Measurements from ENCODE around the gene AFAP1.

Gene AFAP1

GRCh38 chr4:7886007-7886973 is 53.4 kb downstream of the AFAP1 start:
- no peak overlapping the region for H3K27ac ChIP-seq
- TF ChIP-seq ZFX (IDR thresholded peaks at IDR 0.05; ENCODE audit: borderline replicate concordance) (no peak), CTCF (IDR thresholded peaks at IDR 0.05) (no peak)

GRCh38 chr4:7885216-7886006 is 54.2 kb downstream of the AFAP1 start:
- TF ChIP-seq CTCF (IDR thresholded peaks at IDR 0.05) (no peak), ZFX (IDR thresholded peaks at IDR 0.05; ENCODE audit: borderline replicate concordance) (no peak)
- H3K27ac ChIP-seq, result no peak overlapping the region

GRCh38 chr4:7880683-7881082 is 59.0 kb downstream of the AFAP1 start:
- H3K27ac ChIP-seq, result no peak overlapping the region
- TF ChIP-seq ZFX (IDR thresholded peaks at IDR 0.05; ENCODE audit: borderline replicate concordance), result no peak
- TF ChIP-seq CTCF (IDR thresholded peaks at IDR 0.05), result no peak

- no peak overlapping the region for H3K27ac ChIP-seq
- no peak for TF ChIP-seq CTCF (IDR thresholded peaks at IDR 0.05)
- no peak for TF ChIP-seq ZFX (IDR thresholded peaks at IDR 0.05; ENCODE audit: borderline replicate concordance)
Measured at GRCh38 chr4:7879127-7879526, 60.5 kb downstream of the AFAP1 start.

GRCh38 chr4:7878323-7878722 is 61.3 kb downstream of the AFAP1 start:
- no peak overlapping the region for H3K27ac ChIP-seq
- no peak for TF ChIP-seq ZFX (IDR thresholded peaks at IDR 0.05; ENCODE audit: borderline replicate concordance)
- TF ChIP-seq CTCF (IDR thresholded peaks at IDR 0.05), result no peak

- TF ChIP-seq CTCF (IDR thresholded peaks at IDR 0.05), result no peak
- no peak for TF ChIP-seq ZFX (IDR thresholded peaks at IDR 0.05; ENCODE audit: borderline replicate concordance)
- H3K27ac ChIP-seq, result no peak overlapping the region
Measured at GRCh38 chr4:7877176-7877575, 62.5 kb downstream of the AFAP1 start.
